Psoas muscle (tissue), 8 donors: ENCODE measurements around the gene QKI. TPM values are rescaled to one million over a fixed set of nuclear protein-coding genes. Genes with fewer than 3 reads are reported as not detected.
"Not testable (repeated sequence)": the region's sequence is repeated elsewhere in the genome, so short reads cannot be mapped to it uniquely, and the experiment has no call there.

Experiments
- ATAC-seq, 4 donors: fragments of 200-7000 bp; cut with Tn5 transposase; one replicate each; pipeline ENCODE4 v1.9.1; 2020; ENCODE audit warnings: moderate library complexity in 3 of 4, mild to moderate bottlenecking in 2 of 4
- DNase-seq, 2 donors: peaks; one replicate each; pipeline ENCODE4 v3.0.0-alpha.2; 2020
- H3K27ac ChIP-seq: fragments of 200-600 bp; one replicate; pipeline ENCODE4 v1.8.0; 2022
- H3K27me3 ChIP-seq, 3 donors: fragments of 200-600 bp in 1 of 3; one replicate each; pipeline versions ENCODE4 v1.6.1 to v1.8.0; 2013 to 2022; ENCODE audit warnings: low read length in 2 of 3, mild to moderate bottlenecking in 2 of 3, moderate library complexity in 1 of 3; ENCODE audit not compliant: insufficient read depth in 3 of 3
- H3K36me3 ChIP-seq, 2 donors: fragments of 200-600 bp in 1 of 2; one replicate each; pipeline versions ENCODE4 v1.6.1 to v1.8.0; 2013 to 2022; ENCODE audit warnings: low read depth in 1 of 2, mild to moderate bottlenecking in 1 of 2, moderate library complexity in 1 of 2; ENCODE audit not compliant: insufficient read depth in 1 of 2
- H3K4me1 ChIP-seq: fragments of 200-600 bp; one replicate; pipeline ENCODE4 v1.8.0; 2022
- H3K4me3 ChIP-seq: fragments of 200-600 bp; one replicate; pipeline ENCODE4 v1.8.0; 2022; ENCODE audit warnings: mild to moderate bottlenecking
- H3K9me3 ChIP-seq: fragments of 200-600 bp; one replicate; pipeline ENCODE4 v1.8.0; 2022
- CTCF ChIP-seq: fragments of 200-600 bp; IDR thresholded peaks from one replicate; pipeline ENCODE4 v1.8.0; 2022; ENCODE audit warnings: antibody characterized with exemption
- WGBS, 3 donors: extraction: QIAGEN DNeasy Blood & Tissue Kit; methylation state at CpG; one replicate each; pipeline versions ENCODE4 v1.1.6 to v1.1.7; 2013; 5-methylcytosine and 5-hydroxymethylcytosine counted together
- intact Hi-C, 2 donors: fragments of 100-400 bp; cut with DNase I; formaldehyde crosslinking; loops; one replicate each; pipeline versions ENCODE4 v1.11.0 to v1.14.2; 2022
- polyA plus RNA-seq, 3 donors: library from polyadenylated mRNA; stranded (reverse); fragments of 200-250 nt; gene quantifications; one replicate each; pipeline ENCODE4 v1.2.3, GENCODE V29; 2013
- total RNA-seq, 4 donors: library from RNA; stranded (reverse); fragmentation: NEBNext Ultra II Directional in 2 of 4; extraction: Animal tissue kit (Norgen Biotek cat#: 25700) in 2 of 4; gene quantifications; one replicate each; pipeline versions ENCODE4 v1.2.1 to v1.2.4, GENCODE V29; 2021 to 2023
- donor health status: healthy with polysubstance abuse.
- donor health status: DM: no; HTN: no; CAD: no; lungs with moderate emphysema.
- donor health status: Bipolar disorder and iron deficiency.
- donor health status: healthy.
- donor health status: DM: yes; HTN: yes; CAD: no.
- donor health status: DM: no; HTN: no; CAD: no.
- donor health status: DM: no; HTN: no; CAD: no.
- donor health status: DM: yes; HTN: yes; CAD: no.

QKI gene
- total and polyA plus RNA-seq, 7 donors, result 62.0 to 421 (median 275) TPM

GRCh38 chr6:163436843-163437242 is 22.3 kb downstream of the QKI start:
- TF ChIP-seq CTCF, result no peak
- intact Hi-C loops, result no loop called here
- no peaks in the 10 kb centered on the region for H3K9me3 ChIP-seq
- H3K36me3 ChIP-seq, result no peaks in the 10 kb centered on the region
- H3K4me1 ChIP-seq, result peaks cover 90% of the 10 kb centered on the region
- peak overlapping the region; percentile 59 for H3K27ac ChIP-seq
- WGBS, 3 donors, result 35 to 52% (median 51%) methylated on average over 3 of the region's 3 CpGs
- no peak for DNase-seq
- H3K27me3 ChIP-seq, result no peaks in the 10 kb centered on the region
- no peak for ATAC-seq
- H3K4me3 ChIP-seq, result peak overlapping the region; percentile 15

GRCh38 chr6:163437466-163437865 is 22.9 kb downstream of the QKI start:
- no peak for TF ChIP-seq CTCF
- H3K4me1 ChIP-seq, result peaks cover 96% of the 10 kb centered on the region
- no peaks in the 10 kb centered on the region for H3K9me3 ChIP-seq
- WGBS, 3 donors, result 44 to 61% (median 44%) methylated on average over 3 of the region's 3 CpGs
- ATAC-seq (no peak), DNase-seq (no peak)
- H3K36me3 ChIP-seq, result no peaks in the 10 kb centered on the region
- H3K27me3 ChIP-seq, result no peaks in the 10 kb centered on the region
- peak overlapping the region; percentile 10 for H3K4me3 ChIP-seq
- intact Hi-C loops, result no loop called here
- peak overlapping the region; percentile 59 for H3K27ac ChIP-seq

- H3K9me3 ChIP-seq, result no peaks in the 10 kb centered on the region
- intact Hi-C loops, result no loop called here
- H3K36me3 ChIP-seq, result no peaks in the 10 kb centered on the region
- peak overlapping the region; percentile 10 for H3K4me3 ChIP-seq
- ATAC-seq (peak in 2 of 4 donors; percentile 42 to 47), DNase-seq (no peak)
- no peak for TF ChIP-seq CTCF
- H3K27ac ChIP-seq, result peak overlapping the region; percentile 59
- no peaks in the 10 kb centered on the region for H3K27me3 ChIP-seq
- peaks cover 96% of the 10 kb centered on the region for H3K4me1 ChIP-seq
- 35 to 42% (median 39%) methylated on average over 3 of the region's 3 CpGs for WGBS, 3 donors
These were observed 23.9 kb downstream of the QKI start for GRCh38 chr6:163438298-163438939.

GRCh38 chr6:163438940-163439335 is 24.4 kb downstream of the QKI start:
- intact Hi-C loops, result no loop called here
- peak overlapping the region; percentile 2 for H3K4me3 ChIP-seq
- H3K9me3 ChIP-seq, result no peaks in the 10 kb centered on the region
- no peaks in the 10 kb centered on the region for H3K36me3 ChIP-seq
- peak overlapping the region; percentile 59 for H3K27ac ChIP-seq
- peak; percentile 46 to 62 for DNase-seq
- ATAC-seq, result peak in 3 of 4 donors; percentile 39 to 57 (median 46)
- no peak for TF ChIP-seq CTCF
- WGBS, 3 donors, result 82 to 88% (median 86%) methylated on average over 4 of the region's 4 CpGs
- no peaks in the 10 kb centered on the region for H3K27me3 ChIP-seq
- peaks cover 97% of the 10 kb centered on the region for H3K4me1 ChIP-seq

- H3K9me3 ChIP-seq, H3K4me3 ChIP-seq, DNase-seq, H3K36me3 ChIP-seq, ATAC-seq, H3K27me3 ChIP-seq, intact Hi-C loops: not testable (repeated sequence)
- 54 to 77% (median 54%) methylated on average over 8 to 10 of the region's 10 CpGs for WGBS, 3 donors
- Histone ChIP-seq H3K27ac (peak overlapping the region; percentile 39), H3K4me1 (peaks cover 97% of the 10 kb centered on the region)
These were observed 24.9 kb downstream of the QKI start for GRCh38 chr6:163439390-163439789.
